Thyroid gland (tissue), 4 donors: ENCODE results near the gene RAI1. TPM values are rescaled to one million over a fixed set of nuclear protein-coding genes. Genes with fewer than 3 reads are reported as not detected.
A peak's percentile ranks its signal among the peaks of the same experiment; 100 is the strongest.

Experiments
- DNase-seq, 2 donors: peaks; one replicate each; pipeline ENCODE4 v3.0.0-alpha.2; 2019
- H3K27ac ChIP-seq, 3 donors: fragments of 200-600 bp; sonication (generic); 1 replicate in 2 of 3; 2 replicates in 1 of 3; pipeline ENCODE4 v1.5.1; 2016 to 2019; ENCODE audit warnings: mild to moderate bottlenecking in 1 of 3, moderate library complexity in 1 of 3
- H3K27me3 ChIP-seq: fragments of 200-600 bp; sonication (generic); one replicate; pipeline ENCODE4 v1.5.1; 2019
- H3K36me3 ChIP-seq, 2 donors: fragments of 200-600 bp; sonication (generic); one replicate each; pipeline ENCODE4 v1.5.1; 2016 to 2019
- H3K4me1 ChIP-seq, 2 donors: fragments of 200-600 bp; sonication (generic); one replicate each; pipeline ENCODE4 v1.5.1; 2017 to 2019
- H3K4me3 ChIP-seq, 3 donors: fragments of 200-600 bp; sonication (generic); replicated peaks in 1 of 3; 1 replicate in 2 of 3; 2 replicates in 1 of 3; pipeline ENCODE4 v1.5.1; 2016; ENCODE audit warnings: mild to moderate bottlenecking in 1 of 3
- H3K9me3 ChIP-seq: fragments of 200-600 bp; sonication (generic); one replicate; pipeline ENCODE4 v1.5.1; 2017
- POLR2A ChIP-seq, 2 donors: fragments of 450-650 bp; IDR thresholded peaks; one replicate each; pipeline ENCODE4 v1.6.1; 2017; ENCODE audit warnings: antibody characterized with exemption in 2 of 2, mild to moderate bottlenecking in 2 of 2, moderate library complexity in 1 of 2
- WGBS, 2 donors: methylation state at CpG; one replicate each; pipeline ENCODE4 v1.1.5; 2017; 5-methylcytosine and 5-hydroxymethylcytosine counted together
- intact Hi-C: fragments of 100-400 bp; cut with DNase I; formaldehyde crosslinking; loops from one replicate; pipeline ENCODE4 v1.15.1; 2023
- total RNA-seq, 4 donors: library from RNA; depleted of rRNA; stranded (reverse); fragments of >200 nt; gene quantifications; one replicate each; pipeline ENCODE4 v1.2.3, GENCODE V29; 2016
- TF ChIP-seq, protein P1 (sequence below), 6 experiments: fragments of 200-600 bp in 3 of 6; fragments of 450-650 bp in 3 of 6; sonication (generic) in 3 of 6; IDR thresholded peaks; one replicate each; pipeline ENCODE4 v1.5.1; 2016 to 2019; ENCODE audit warnings: antibody characterized with exemption in 6 of 6, mild to moderate bottlenecking in 2 of 6, inconsistent platforms in 1 of 6, moderate library complexity in 1 of 6

The RAI1 gene
- total RNA-seq, 4 donors from 2014 or later: 19.1 to 52.3 (median 34.1) TPM

DNA sequence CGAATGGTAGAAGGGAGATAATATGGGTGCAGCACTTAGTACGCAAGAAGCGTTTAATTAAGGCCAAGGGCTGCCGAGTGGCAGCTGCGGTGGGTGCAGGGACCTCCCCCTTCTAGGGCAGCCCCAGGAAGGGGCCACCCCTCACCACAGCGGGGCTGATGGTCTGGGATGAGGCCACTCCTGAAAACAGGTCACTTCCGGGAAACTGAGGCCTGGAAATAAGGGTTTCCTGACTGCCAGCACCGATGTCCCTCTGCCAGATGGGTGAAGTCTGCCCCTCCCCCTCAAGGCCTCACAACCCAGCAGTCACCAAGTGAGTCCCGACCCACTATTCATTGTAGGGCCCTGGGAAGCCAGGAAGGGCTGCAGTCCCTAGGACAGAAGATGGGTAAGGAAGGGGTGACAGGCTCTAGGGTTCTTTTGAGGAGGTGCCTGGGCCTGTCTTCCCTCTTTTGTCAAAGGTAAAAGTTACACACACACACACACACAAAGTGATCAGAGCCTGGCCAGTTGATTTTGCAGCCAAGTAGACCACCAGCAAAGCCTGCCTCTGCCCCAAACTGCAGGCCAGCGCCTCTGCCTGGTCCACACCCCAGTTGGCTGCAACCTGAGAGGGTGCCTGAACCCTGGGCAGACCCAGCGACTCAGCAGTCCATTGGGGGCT, 143.0 kb downstream of the RAI1 start:
- intact Hi-C loops: no loop called here
- WGBS, 2 donors: 9 to 17% methylated on average over 8 to 9 of the region's 11 CpGs
- Histone ChIP-seq H3K9me3 (no peaks in the 10 kb centered on the region), H3K27ac (peak overlapping the region; percentile 85 to 91 (median 90)), H3K36me3 (peaks cover 2 to 9% of the 10 kb centered on the region in 2 donors), H3K4me1 (peaks cover 41 to 68% of the 10 kb centered on the region in 2 donors), H3K27me3 (no peaks in the 10 kb centered on the region), H3K4me3 (peak overlapping the region in 1 of 3 donors; percentile 26)
- TF ChIP-seq, protein P1, sequence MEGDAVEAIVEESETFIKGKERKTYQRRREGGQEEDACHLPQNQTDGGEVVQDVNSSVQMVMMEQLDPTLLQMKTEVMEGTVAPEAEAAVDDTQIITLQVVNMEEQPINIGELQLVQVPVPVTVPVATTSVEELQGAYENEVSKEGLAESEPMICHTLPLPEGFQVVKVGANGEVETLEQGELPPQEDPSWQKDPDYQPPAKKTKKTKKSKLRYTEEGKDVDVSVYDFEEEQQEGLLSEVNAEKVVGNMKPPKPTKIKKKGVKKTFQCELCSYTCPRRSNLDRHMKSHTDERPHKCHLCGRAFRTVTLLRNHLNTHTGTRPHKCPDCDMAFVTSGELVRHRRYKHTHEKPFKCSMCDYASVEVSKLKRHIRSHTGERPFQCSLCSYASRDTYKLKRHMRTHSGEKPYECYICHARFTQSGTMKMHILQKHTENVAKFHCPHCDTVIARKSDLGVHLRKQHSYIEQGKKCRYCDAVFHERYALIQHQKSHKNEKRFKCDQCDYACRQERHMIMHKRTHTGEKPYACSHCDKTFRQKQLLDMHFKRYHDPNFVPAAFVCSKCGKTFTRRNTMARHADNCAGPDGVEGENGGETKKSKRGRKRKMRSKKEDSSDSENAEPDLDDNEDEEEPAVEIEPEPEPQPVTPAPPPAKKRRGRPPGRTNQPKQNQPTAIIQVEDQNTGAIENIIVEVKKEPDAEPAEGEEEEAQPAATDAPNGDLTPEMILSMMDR (IDR thresholded peaks at IDR 0.05): no peak
- no peak for TF ChIP-seq POLR2A (IDR thresholded peaks at IDR 0.05)
- peak in 1 of 2 donors; percentile 47 for DNase-seq

DNA sequence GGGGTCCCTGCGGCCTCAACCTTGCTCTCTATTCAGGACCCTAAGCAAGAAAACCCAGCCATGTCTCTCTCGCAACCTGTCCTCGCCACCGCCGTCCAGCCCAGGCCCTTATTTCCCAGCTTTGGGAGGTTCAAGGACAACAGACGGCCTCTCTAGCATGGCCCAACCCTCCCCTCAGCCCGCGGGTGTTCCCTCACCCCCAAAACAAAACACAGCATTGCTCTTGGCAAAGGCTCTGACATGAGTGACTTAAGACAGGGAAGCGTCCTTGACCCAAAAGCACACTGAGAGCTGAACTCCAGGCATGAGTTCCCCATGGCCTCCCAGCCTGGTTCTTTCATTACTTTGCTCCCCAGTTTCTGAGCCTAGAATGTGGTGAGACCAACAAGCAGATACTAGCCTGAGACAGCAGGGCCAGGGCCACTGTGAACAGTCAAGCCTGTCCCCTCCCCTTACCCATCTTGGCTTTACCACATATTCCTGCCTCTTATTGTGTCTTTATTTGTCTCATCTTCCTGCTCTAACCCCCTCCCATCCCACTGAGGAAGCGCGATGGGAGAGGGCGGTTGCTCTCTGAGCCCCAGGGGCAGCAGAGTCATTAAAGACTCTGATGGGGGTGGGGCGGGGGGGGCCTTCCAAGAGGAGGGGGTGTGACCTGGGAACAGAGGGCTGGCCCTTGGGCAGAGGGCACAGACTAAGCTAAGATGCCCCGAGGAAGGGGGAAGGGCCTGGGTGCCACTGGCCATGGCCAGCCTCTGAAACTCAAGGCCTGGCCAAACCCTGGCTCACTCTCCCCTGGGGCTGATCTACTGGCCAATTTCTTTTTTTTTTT, 143.7 kb downstream of the RAI1 start:
- no peak overlapping the region for H3K4me3 ChIP-seq
- no peaks in the 10 kb centered on the region for H3K27me3 ChIP-seq
- intact Hi-C loops: no loop called here
- H3K27ac ChIP-seq: peak overlapping the region; percentile 85 to 91 (median 90)
- no peaks in the 10 kb centered on the region for H3K9me3 ChIP-seq
- peak; percentile 58 to 66 for DNase-seq
- TF ChIP-seq, protein P1 (IDR thresholded peaks at IDR 0.05): no peak
- TF ChIP-seq POLR2A (IDR thresholded peaks at IDR 0.05): no peak
- H3K4me1 ChIP-seq: peaks cover 41 to 65% of the 10 kb centered on the region in 2 donors
- H3K36me3 ChIP-seq: peaks cover 0 to 2% of the 10 kb centered on the region in 2 donors
- 26 to 42% methylated on average over 13 to 14 of the region's 14 CpGs for WGBS, 2 donors

DNA sequence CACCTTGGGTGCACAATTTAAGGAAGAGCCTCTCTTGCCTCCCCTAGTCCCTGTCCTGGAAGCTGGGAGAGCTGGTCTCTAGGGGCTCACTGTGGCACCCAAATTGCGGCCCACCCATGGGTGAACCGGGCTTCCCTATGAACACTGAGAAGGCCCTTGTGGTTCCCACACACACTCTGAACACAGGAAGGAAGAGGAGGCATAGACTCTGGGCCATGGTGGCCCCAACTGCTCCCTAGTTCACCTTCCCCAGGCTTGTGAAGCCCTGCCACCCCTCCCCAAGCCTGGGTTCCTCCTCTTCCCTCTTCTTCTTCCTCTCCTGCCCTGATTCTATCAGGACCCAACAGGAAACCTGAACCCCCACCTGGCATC, 145.1 kb downstream of the RAI1 start:
- Histone ChIP-seq H3K9me3 (no peaks in the 10 kb centered on the region), H3K36me3 (no peaks in the 10 kb centered on the region), H3K27me3 (no peaks in the 10 kb centered on the region), H3K4me3 (no peak overlapping the region), H3K27ac (peak overlapping the region in 2 of 3 donors; percentile 50 to 85), H3K4me1 (peaks cover 41 to 67% of the 10 kb centered on the region in 2 donors)
- no peak for TF ChIP-seq POLR2A (IDR thresholded peaks at IDR 0.05)
- TF ChIP-seq, protein P1 (IDR thresholded peaks at IDR 0.05): no peak
- no peak for DNase-seq
- intact Hi-C loops: no loop called here
- WGBS, 2 donors: 76 to 88% methylated on average over 2 of the region's 2 CpGs

DNA sequence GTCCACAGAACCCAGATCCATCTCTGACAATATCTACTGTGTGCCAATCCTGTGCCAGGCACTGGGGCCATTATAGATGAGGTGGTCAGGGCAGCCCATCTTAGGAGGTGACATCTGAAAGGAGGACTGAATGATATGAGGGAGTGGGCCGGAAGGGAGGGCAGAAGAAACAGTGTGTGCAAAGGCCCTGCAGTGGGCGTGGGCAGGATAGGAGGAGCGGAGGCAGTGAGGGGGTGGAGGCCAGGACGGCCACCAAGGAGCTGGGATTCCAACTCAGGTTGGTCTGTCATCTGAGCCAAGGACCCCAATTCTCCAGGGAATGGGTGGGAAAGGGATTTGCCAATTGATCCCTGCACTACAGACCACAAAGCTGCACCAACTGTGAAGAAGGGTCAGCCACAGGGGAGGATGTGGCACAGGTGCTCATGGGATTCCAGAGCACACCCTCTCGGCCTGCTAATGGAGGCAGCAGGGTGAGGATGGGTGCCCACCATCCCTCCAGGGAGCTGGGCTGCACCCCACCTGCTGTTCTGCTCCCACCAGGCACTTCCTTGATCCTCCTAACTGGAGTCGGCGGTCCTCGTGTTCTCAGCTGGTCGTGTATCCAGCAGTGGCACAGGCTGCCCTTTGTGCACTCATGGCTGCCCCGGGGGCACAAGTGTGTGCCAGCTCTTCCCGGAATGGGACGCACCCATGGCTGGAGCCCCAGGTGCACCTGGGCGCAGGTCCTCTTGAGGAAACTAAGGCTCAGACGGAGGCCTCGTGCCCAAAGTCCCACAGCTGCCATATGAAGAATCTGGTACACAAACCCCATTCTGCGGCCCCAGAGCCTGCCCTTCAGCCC, 145.9 kb downstream of the RAI1 start:
- Histone ChIP-seq H3K4me3 (no peak overlapping the region), H3K36me3 (no peaks in the 10 kb centered on the region), H3K9me3 (no peaks in the 10 kb centered on the region), H3K27ac (peak overlapping the region in 1 of 3 donors; percentile 12), H3K4me1 (peaks cover 39 to 60% of the 10 kb centered on the region in 2 donors), H3K27me3 (no peaks in the 10 kb centered on the region)
- DNase-seq: no peak
- TF ChIP-seq, protein P1 (IDR thresholded peaks at IDR 0.05): no peak
- no peak for TF ChIP-seq POLR2A (IDR thresholded peaks at IDR 0.05)
- intact Hi-C loops: no loop called here
- whole genome bisulfite sequencing, 2 donors: 98 to 100% methylated on average over 5 of the region's 16 CpGs
